Motor neuron (in vitro differentiated cells): ENCODE measurements around the gene IMPG1. TPM values are rescaled to one million over a fixed set of nuclear protein-coding genes. Genes with fewer than 3 reads are reported as not detected.
A peak's percentile ranks its signal among the peaks of the same experiment; 100 is the strongest.

Experiments used
- ATAC-seq, 8 experiments: fragments of 200-7000 bp; cut with Tn5 transposase; replicated peaks in 6 of 8; 2 replicates each; pipeline ENCODE4 v1.8.0; 2021; ENCODE audit warnings: mild to moderate bottlenecking in 8 of 8, moderate library complexity in 8 of 8
- H3K27ac ChIP-seq, 2 donors: fragments of 250-450 bp; sonication (Bioruptor Pico); 2 replicates each; pipeline ENCODE4 v1.9.0; 2021; ENCODE audit warnings: antibody characterized with exemption in 2 of 2, mild to moderate bottlenecking in 2 of 2, moderate library complexity in 1 of 2
- H3K4me1 ChIP-seq, 2 donors: fragments of 250-450 bp; sonication (Bioruptor Pico); replicated peaks in 1 of 2; 2 replicates each; pipeline ENCODE4 v1.6.1; 2021; ENCODE audit warnings: antibody characterized with exemption in 2 of 2, mild to moderate bottlenecking in 2 of 2, moderate library complexity in 1 of 2
- H3K4me3 ChIP-seq, 5 donors: fragments of 250-450 bp; sonication (Bioruptor Pico); 2 replicates each; pipeline ENCODE4 v1.9.0; 2021; ENCODE audit warnings: antibody characterized with exemption in 5 of 5, mild to moderate bottlenecking in 5 of 5, moderate library complexity in 4 of 5
- WGBS, 10 experiments: fragments of 450-650 bp; shearing (Covaris generic); methylation state at CpG; one replicate each; pipeline ENCODE4 v1.0.0; 2022; 5-methylcytosine and 5-hydroxymethylcytosine counted together
- in situ Hi-C, 9 experiments: fragments of 400-800 bp; cut with MboI; loops; one replicate each; pipeline ENCODE4 v1.15.0; 2021; ENCODE audit warnings: low sequenced_read_pairs in 9 of 9, low pct_unique_long_range_greater_than_20kb in 2 of 9; ENCODE audit not compliant: unreplicated experiment in 9 of 9
- total RNA-seq, 8 experiments: library from RNA; unstranded; fragments of 300-600 nt; gene quantifications; 2 replicates each; pipeline versions ENCODE4 v1.2.3 to v1.2.4, GENCODE V29; 2022

Gene IMPG1, protein sequence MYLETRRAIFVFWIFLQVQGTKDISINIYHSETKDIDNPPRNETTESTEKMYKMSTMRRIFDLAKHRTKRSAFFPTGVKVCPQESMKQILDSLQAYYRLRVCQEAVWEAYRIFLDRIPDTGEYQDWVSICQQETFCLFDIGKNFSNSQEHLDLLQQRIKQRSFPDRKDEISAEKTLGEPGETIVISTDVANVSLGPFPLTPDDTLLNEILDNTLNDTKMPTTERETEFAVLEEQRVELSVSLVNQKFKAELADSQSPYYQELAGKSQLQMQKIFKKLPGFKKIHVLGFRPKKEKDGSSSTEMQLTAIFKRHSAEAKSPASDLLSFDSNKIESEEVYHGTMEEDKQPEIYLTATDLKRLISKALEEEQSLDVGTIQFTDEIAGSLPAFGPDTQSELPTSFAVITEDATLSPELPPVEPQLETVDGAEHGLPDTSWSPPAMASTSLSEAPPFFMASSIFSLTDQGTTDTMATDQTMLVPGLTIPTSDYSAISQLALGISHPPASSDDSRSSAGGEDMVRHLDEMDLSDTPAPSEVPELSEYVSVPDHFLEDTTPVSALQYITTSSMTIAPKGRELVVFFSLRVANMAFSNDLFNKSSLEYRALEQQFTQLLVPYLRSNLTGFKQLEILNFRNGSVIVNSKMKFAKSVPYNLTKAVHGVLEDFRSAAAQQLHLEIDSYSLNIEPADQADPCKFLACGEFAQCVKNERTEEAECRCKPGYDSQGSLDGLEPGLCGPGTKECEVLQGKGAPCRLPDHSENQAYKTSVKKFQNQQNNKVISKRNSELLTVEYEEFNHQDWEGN
- under 1 TPM; 0.10 to 0.96 (median 0.67) TPM for total RNA-seq

GRCh38 chr6:76072562-76072961 is at the start of gene IMPG1:
Gene IMPG1 (minus strand): TSS chr6:76072662. CDS start chr6:76072488, 174 bp downstream.
- no peak within 1 kb of the TSS for H3K4me3 ChIP-seq
- no peak for ATAC-seq
- no peaks in the 10 kb centered on the region for H3K4me1 ChIP-seq
- no peak within 1 kb of the TSS for H3K27ac ChIP-seq
- in situ Hi-C loops = no loop called here

DNA sequence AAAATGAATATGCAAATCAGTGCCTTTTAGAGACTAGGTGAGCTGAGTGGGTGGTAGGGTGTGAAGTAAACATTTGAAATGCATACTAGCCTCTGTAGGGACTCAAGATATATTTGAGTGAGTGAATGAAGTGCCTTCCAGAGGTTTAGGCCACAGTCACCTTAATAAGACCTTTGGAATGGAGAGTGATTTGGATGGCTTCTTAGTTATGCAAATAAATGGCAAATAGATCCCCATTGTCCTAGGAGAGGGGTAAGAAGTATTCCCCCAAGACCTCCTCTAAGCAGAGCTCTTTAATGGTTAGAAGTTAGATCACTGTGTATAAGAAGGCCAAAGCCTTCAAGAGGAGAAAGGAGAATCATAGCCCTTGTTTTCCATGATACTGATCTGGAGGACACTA is 47.8 kb upstream of the IMPG1 start:
- Histone ChIP-seq H3K4me1 (no peaks in the 10 kb centered on the region), H3K27ac (no peak overlapping the region), H3K4me3 (no peak overlapping the region)
- ATAC-seq = no peak
- in situ Hi-C loops = no loop called here

DNA sequence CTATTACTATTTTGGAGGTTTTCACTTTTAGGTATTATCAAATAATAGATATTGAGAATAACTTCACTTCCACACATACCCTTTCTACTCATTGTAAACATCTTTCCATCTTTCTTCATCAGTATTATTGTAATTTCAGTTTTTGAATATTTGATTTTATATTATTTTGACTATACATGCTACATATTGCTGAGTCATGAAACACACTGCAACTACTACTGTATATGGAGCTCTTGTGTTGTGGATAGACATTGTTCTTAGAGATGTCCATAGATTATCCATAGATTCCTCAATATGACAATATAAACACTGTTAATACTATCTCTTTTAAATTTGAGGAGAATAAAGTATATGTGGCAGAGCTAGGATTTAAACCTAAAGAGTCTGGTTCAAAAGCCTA is 819 bp upstream of the IMPG1 start:
- H3K27ac ChIP-seq = no peak overlapping the region
- no peak for ATAC-seq
- in situ Hi-C loops = no loop called here
- no peaks in the 10 kb centered on the region for H3K4me1 ChIP-seq
- H3K4me3 ChIP-seq = no peak overlapping the region

DNA sequence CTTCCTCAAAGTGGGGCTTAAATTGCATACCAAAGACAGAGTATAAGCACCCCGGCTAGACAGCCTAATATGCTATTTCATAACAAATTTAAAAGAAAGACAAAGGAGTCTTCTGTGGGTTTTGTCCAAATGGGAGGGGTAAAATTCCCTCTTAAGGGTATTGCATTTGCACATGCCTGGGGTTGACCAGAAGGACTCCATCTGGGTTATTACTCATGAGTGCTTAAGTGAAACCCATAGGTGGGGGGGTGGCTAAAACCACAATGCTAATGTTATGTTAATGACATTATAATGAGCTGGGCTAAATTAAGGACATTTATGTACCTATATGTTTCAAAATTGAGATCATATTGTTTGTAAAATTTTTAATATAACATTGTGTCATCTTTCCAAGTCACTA is 15.0 kb downstream of the IMPG1 start:
- Histone ChIP-seq H3K4me1 (no peaks in the 10 kb centered on the region), H3K27ac (no peak overlapping the region), H3K4me3 (no peak overlapping the region)
- peak in 3 of 8 experiments; percentile 69 to 96 (median 95) for ATAC-seq
- in situ Hi-C loops = no loop called here
- 0 to 100% (median 17%) methylated on average over 1 of the region's 1 CpG; no CpG with 5 or more reads in 5 of the 10 experiments for WGBS, 10 experiments

DNA sequence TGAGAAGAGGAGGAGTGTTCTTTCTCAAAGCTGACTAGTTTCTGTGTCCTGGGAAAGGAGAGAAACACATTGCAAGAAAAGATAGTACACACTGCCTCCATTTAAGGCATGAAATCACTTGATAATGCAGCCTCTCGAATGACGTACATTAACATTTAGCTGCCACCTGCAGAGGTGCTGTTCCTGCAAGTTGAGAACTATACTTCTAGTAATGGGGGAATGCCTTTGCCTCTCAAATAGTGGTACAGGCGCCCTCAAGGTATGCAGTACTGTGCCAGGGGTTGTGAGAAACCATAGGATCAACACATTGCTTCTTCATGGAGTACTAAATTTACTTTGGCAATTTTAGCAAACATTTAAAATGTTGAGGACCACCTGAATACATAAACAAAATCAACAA is 20.1 kb downstream of the IMPG1 start:
- WGBS, 10 experiments = 0 to 71% (median 63%) methylated on average over 1 to 3 of the region's 3 CpGs; no CpG with 5 or more reads in 4 of the 10 experiments
- no peak for ATAC-seq
- H3K4me1 ChIP-seq = no peaks in the 10 kb centered on the region
- no peak overlapping the region for H3K27ac ChIP-seq
- H3K4me3 ChIP-seq = no peak overlapping the region
- in situ Hi-C loops = no loop called here

DNA sequence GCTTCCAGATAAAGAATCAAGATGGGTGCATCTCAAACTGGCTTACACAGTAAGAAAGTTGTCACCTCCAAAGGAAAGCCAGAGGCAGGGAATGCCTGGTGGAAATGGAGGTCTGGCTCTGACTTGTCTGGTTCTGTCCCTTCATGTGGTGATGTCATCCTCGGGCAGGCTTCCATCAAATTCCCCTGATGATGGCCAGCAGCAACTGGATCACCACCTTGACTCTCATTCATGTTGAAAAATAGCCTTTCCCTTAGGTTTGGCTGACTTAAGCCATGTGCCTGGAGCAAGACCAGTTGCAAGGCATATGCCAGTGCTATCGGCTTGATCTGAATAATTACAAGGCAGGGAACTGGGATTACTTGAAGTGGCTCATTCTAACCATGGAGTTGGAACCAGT is 28.8 kb downstream of the IMPG1 start:
- Histone ChIP-seq H3K4me3 (no peak overlapping the region), H3K27ac (no peak overlapping the region), H3K4me1 (no peaks in the 10 kb centered on the region)
- ATAC-seq = peak in 1 of 8 experiments; percentile 35
- in situ Hi-C loops = no loop called here
- 0 to 90% (median 56%) methylated on average over 1 to 2 of the region's 2 CpGs; no CpG with 5 or more reads in 2 of the 10 experiments for WGBS, 10 experiments

GRCh38 chr6:76035713-76036112 is 36.7 kb downstream of the IMPG1 start:
- H3K27ac ChIP-seq = no peak overlapping the region
- no peak overlapping the region for H3K4me3 ChIP-seq
- ATAC-seq = no peak
- in situ Hi-C loops = no loop called here
- 0% methylated on average over 1 of the region's 1 CpG; no CpG with 5 or more reads in 7 of the 10 experiments for WGBS, 10 experiments
- no peaks in the 10 kb centered on the region for H3K4me1 ChIP-seq

GRCh38 chr6:76026101-76026500 is 46.4 kb downstream of the IMPG1 start:
- H3K4me1 ChIP-seq = no peaks in the 10 kb centered on the region
- in situ Hi-C loops = no loop called here
- no peak overlapping the region for H3K27ac ChIP-seq
- no peak overlapping the region for H3K4me3 ChIP-seq
- ATAC-seq = no peak
- 10 to 93% (median 83%) methylated on average over 1 to 5 of the region's 6 CpGs; no CpG with 5 or more reads in 4 of the 10 experiments for WGBS, 10 experiments

- Histone ChIP-seq H3K4me3 (no peak overlapping the region), H3K27ac (peak overlapping the region; percentile 42 to 55), H3K4me1 (peaks cover 12 to 17% of the 10 kb centered on the region in 2 donors)
- in situ Hi-C loops = no loop called here
- peak in 6 of 8 experiments; percentile 14 to 96 (median 82) for ATAC-seq
- 5 to 66% (median 47%) methylated on average over 1 to 4 of the region's 6 CpGs; no CpG with 5 or more reads in 1 of the 10 experiments for WGBS, 10 experiments
These were observed 57.6 kb downstream of the IMPG1 start for GRCh38 chr6:76014626-76015530.

DNA sequence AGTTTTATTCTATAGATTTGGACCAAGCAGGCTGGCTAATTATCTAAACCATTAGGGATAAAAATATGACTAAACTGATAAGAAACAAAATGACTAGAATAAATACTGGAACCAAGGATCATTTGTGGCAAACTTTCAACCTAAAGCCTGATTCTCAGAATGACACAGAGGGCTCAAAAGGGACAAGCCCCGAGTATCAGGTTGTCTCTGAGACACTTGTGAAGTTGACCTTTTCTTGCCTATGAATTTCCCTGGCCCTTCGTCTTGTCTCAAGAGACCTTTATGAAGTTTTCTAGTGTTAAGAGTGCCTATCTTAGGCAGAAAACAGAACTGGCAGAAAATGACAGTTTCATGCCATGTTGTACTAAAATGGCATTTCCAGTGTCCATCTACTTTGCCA is 68.3 kb downstream of the IMPG1 start:
- no peak overlapping the region for H3K27ac ChIP-seq
- H3K4me3 ChIP-seq = no peak overlapping the region
- in situ Hi-C loops = no loop called here
- 0 to 100% (median 85%) methylated on average over 1 to 2 of the region's 2 CpGs; no CpG with 5 or more reads in 4 of the 10 experiments for WGBS, 10 experiments
- ATAC-seq = no peak
- peaks cover 6 to 10% of the 10 kb centered on the region in 2 donors for H3K4me1 ChIP-seq

- ATAC-seq = no peak
- in situ Hi-C loops = no loop called here
- H3K27ac ChIP-seq = no peak overlapping the region
- peaks cover 6 to 10% of the 10 kb centered on the region in 2 donors for H3K4me1 ChIP-seq
- H3K4me3 ChIP-seq = no peak overlapping the region
- WGBS, 10 experiments = 21 to 80% (median 44%) methylated on average over 1 to 2 of the region's 2 CpGs; no CpG with 5 or more reads in 1 of the 10 experiments
These were observed 68.8 kb downstream of the IMPG1 start for GRCh38 chr6:76003686-76004085.

DNA sequence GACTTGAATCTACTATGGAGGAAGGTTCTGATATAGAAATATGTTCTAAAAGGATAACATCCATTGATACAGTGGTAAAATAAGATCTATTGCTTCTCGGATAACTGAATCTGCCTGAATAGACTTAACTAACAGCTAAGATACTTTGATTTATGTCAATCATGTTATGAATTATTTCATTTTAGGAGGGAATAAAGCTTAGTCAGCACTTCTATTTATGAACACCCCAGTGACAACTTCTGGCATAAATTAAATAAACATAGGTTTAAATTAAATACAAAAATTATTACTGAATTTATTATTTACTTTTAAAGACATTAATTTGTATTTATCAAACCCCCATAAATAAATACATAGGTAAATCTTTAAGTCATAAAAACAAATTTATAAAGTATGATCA is 69.3 kb downstream of the IMPG1 start:
- in situ Hi-C loops = no loop called here
- H3K27ac ChIP-seq = no peak overlapping the region
- H3K4me3 ChIP-seq = no peak overlapping the region
- no peak for ATAC-seq
- H3K4me1 ChIP-seq = peaks cover 4 to 10% of the 10 kb centered on the region in 2 donors
- WGBS, 10 experiments = 0 to 100% (median 69%) methylated on average over 1 of the region's 1 CpG; no CpG with 5 or more reads in 4 of the 10 experiments

DNA sequence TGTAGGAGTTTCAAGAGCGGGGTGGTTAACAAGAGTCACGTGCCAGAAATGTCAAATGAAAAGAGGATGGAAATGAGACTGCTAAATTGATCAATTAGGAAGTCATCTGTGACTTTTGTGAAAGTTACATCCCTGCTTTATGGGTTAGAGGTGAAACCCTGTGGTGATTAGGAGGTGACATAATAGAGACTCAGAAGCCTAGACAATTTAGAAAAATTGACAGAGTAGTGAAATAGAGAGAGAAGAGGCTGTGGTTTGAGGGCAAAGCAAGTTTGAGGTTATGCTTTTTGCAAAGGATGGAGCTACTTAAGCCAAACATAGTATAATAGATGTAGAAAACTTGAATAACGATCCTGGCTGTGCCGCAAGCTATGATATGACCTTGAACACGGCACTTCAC is 71.8 kb downstream of the IMPG1 start:
- H3K4me1 ChIP-seq = peaks cover 0 to 7% of the 10 kb centered on the region in 2 donors
- in situ Hi-C loops = no loop called here
- H3K27ac ChIP-seq = no peak overlapping the region
- 26 to 98% (median 84%) methylated on average over 3 to 5 of the region's 5 CpGs for WGBS, 10 experiments
- no peak overlapping the region for H3K4me3 ChIP-seq
- ATAC-seq = no peak
